Activated CD8-positive, alpha-beta memory T cell treated with anti-CD3 and anti-CD28 coated beads, Interleukin-2, amount 50 U/mL, for 1 hour (primary cell): ENCODE measurements around the gene TMEM95.
"Not testable (repeated sequence)": the region's sequence is repeated elsewhere in the genome, so short reads cannot be mapped to it uniquely, and the experiment has no call there.

Source experiments
- DNase-seq: peaks from one replicate; pipeline ENCODE4 v3.0.0-alpha.2; 2020; ENCODE audit errors: extremely low read depth

TMEM95 gene

DNA sequence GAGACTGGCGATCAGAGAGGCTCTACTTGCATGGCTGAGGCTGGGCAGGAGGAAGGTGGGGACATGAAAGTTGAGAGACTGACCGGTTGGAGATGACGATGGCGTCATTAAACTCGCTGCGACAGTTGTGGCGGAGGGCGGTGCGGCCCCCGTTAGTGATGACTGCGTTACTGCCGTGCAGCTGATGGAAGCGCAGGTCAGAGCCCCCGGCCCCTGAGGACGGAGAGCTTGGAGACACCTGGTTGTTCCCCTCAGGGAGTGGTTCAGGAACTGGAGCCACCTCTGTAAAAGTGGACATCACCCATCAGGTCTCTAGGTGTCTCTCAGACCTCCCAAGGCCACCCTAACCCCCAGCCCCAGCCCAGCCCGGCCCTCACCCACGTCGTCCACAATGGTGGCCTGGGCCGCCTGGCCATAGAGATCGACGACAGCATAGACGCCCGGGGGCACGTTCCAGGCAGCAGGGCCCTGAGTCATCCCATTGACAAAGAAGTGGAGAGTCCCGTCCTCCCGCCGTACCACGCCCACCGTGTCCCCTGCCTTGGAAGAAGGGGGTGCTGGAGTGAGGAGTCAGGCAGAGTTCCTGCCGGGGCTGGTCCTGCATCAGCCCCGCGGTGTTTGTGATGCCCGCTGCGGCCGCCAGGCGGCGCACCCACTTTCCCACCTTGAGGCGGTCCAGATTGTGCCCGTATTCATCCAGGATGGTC lies 31.1 kb upstream of the TMEM95 start:
- no peak for DNase-seq

GRCh38 chr17:7324438-7324779 lies 30.5 kb upstream of the TMEM95 start:
- DNase-seq = no peak

DNA sequence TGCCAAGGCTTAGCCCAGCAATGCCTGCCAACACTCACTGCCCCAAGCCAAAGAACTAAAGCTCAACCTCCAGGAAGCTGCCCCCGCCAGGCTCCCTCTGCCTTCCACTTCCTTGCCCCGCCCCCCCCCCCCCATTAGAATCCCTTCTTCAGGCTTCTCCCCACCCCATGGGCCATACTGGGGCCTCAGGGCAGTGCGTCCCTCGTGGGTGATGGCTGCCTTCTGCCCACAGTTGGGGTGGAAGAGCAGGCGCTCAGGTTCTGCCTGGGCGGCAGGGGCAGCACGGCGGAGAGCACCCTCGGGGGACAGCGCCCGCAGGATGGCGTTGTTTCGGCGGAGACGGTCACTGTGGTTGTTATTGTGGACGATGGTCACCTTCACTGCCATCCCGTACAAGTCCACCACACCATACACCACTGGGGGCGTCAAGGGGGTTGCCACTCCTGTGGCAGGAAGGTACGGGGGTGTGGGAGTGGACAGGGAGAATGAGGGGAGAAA lies 29.9 kb upstream of the TMEM95 start:
- DNase-seq = no peak

DNA sequence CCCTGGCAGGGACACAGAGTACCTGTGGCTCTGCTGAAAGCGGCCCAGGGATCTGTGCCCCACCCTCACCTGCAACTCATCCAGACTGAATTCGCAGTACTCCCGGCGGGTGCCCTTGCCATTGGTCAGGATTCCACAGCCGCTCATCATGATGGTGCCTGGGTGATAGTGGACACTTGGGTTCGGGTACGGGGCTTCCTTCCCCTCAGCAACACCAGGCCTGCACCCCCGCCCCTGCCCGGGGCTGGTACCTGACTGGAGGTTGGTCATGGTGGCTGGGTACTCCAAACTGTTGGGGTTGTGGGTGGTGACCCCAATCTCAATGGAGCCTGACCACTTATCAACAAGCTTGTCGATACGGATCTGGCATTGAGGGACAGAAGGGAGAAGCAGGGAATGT lies 28.8 kb upstream of the TMEM95 start:
- no peak for DNase-seq

DNA sequence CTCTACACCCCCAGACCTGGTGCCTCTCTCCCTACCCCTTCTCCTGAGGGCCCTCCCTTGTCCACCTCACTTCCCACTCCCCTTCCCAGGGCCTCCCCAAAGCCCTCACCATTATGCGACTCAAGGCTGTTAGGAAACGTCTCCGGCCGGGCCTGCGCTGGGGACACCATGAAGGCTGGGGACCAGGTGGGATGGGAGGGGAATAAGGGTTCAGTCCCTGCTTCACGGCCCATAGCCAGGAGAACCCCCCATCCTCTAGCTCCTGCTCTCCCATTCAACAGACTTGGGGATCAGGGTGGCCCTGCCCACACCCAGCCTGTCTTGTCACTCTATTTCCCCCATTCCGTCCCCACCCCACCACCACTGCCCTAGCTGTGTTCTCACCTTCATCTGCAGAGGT lies 27.9 kb upstream of the TMEM95 start:
- no peak for DNase-seq

DNA sequence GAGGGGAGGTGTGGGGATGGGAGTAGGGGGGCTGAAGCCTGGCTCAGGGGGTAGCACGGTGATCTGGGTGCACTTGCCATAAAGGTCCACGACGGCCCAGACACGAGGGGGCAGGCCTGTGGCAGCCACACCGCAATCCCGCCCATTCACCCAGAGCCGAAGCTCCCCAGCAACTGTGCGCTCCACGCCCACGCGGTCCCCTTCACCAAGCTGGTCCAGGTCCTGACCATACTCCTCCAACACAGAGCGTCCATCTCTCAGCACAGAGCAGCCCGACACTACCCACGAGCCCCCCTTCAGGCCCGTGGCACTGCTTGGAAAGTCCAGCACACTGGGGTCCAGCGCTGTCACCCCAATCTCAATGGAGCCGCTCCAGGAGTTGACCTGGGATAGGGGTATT lies 27.5 kb upstream of the TMEM95 start:
- DNase-seq = no peak

DNA sequence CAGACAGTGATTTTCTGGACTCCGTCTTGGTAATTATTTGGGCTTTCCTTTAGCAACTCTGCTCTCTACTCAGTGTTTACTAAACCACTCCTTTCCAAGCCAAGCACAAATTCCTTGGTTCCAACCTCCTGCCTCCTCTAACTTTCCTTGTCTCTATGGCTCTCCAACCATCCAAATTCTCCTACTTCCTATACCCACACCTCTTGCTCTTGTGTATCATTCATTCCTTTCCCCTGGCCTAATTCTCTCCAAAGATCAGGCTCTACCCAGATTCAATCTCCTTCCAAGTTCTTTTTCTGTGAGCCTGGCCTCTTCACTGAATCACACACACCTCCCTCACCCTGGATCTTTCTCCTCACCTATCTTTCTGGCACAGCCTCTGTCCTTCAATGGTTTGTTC lies 26.9 kb upstream of the TMEM95 start:
- DNase-seq = no peak

DNA sequence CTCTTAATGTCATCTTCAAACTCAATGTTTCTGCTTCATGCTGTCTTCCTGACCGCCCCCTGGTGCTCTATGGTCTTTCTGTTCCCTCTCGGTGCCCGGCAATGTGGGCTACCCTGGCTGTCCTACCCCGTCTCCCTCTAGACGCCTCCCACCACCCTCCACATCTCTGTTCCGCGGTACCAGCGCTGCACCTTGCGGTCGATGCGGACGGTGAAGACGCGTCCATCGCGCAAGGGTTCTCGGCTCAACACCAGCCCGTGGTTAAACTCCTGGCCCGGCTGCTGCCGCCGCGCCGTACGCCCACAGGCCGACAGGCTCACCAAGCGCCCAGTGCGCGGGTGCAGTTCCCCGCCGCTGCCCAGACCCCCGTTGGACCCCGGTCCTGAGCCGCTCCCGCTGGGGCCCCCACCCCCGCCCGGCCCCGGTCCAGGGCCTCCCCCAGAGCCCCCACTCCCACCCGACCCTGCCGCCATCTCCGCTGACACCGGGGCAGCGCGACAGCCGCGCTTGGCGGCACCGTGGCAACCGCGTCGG lies 26.0 kb upstream of the TMEM95 start, which contains the start of gene NEURL4:
TSS of gene NEURL4 (minus strand) at position 496 of the 534 bp plus-strand sequence. CDS start at position 473, 23 bp downstream.
- DNase-seq = no peak

GRCh38 chr17:7329374-7329996 lies 25.5 kb upstream of the TMEM95 start:
- DNase-seq = peak; percentile 90

GRCh38 chr17:7329997-7330637 lies 24.8 kb upstream of the TMEM95 start:
- DNase-seq = no peak

GRCh38 chr17:7330638-7331015 lies 24.3 kb upstream of the TMEM95 start:
- no peak for DNase-seq

GRCh38 chr17:7332111-7332510 lies 22.8 kb upstream of the TMEM95 start:
- DNase-seq = no peak

DNA sequence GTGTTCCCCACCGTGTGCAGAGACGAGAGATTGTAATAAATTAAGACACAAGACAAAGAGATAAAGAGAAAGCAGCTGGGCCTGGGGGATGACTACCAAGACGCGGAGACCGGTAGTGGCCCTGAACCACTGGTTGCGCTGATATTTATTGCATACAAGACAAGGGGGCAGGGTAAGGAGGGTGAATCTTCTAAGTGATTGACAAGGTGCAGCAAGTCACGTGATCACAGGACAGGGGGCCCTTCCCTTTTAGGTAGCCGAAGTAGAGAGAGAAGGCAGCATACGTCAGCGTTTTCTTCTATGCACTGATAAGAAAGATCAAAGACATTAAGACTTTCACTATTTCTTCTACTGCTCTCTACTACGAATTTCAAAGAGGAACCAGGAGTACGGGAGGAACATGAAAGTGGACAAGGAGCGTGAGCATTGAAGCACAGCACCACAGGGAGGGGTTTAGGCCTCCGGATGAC lies 22.3 kb upstream of the TMEM95 start:
- not testable (repeated sequence) for DNase-seq

DNA sequence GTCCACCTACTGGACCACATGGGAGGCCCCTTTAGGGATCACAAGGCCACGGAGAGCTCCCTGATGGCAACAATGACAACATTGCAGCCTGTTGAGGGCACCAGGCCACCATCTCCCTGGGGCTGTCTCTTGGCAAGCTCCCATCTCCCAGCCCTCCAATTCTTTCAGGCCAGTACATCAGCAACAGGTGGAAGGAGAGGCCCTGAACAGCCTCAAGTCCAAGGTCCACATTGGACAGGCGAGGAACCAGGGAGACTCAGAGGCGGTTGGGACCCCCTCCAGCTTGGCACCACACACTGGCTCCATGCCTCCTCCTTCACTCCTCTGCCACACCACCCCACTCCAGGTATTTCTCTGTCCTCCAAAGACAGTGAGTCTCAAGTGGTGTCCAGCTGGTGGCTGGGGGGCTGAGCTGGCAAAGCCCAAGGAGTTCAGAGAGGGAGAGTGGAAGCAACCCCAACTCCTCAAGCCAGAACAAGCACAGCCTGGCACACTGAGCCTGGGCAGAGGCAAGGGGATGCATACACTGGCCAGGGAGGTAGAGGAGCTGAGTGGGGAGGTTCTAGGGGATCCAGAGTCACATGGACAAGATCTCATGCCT lies 19.9 kb upstream of the TMEM95 start:
- no peak for DNase-seq

GRCh38 chr17:7335765-7336164 lies 19.2 kb upstream of the TMEM95 start:
- DNase-seq = not testable (repeated sequence)

DNA sequence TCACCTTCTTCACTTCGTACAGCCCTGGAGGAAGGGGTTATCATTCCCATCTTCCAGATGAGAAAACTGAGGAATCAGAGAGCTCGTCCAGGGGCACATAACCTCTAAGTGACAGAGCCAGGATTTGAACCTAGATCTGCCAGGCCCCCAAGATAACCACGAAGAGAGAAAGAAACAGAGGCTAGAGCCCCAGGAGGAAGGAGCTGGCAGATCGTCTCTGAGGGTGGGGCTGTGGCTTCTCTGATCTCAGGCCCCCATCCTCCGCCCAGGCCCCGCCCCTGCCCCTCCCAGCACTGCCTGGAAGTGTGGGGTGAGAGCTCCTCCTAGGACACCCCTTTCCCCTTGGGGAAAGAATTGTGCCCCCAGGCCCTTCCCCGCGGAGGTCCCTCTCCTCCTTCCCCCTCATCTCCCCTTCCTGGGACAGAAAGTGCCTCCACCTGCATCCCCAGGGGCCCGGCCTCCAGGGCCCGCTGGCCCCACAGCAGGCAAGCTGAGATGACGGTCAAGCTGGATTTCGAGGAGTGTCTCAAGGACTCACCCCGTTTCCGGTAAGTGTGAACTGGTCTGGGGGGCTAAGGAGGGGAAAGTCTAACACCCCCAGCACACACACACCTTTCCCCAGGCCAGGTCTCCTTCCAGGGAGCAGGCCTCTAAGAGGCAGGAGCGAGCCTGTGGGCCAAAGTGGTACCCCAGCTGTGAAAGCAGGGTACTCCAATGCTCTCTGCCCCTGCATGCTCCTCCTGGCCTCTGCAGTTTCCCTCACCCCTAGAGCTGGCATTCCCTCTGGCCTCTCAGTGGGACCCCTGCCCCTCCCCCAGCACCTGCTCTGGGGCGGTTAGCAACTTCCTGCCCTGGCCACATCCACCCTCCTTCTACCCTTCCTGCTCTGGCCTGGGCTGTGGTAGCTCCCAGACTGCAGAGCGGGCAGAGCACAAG lies 18.4 kb upstream of the TMEM95 start, which contains the start of gene ACAP1:
TSS of gene ACAP1 (plus strand) at position 290 of the 936 bp plus-strand sequence. CDS start at position 496, 206 bp downstream.
- no peak for DNase-seq

DNA sequence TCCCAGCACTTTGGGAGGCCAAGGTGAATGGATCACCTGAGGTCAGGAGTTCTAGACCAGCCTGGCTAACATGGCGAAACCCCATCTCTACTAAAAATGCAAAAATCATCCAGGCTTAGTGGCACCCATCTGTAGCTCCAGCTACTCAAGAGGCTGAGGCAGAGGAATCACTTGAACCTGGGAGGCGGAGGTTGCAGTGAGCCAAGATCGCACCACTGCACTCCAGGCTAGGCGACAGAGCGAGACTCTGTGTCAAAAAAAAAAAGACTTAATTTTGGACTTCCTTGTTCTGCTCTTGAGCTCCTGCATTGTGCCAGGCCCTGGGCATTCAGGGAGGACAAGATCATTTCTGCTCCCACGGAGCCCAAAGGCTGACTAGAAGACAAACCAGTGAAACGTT lies 17.4 kb upstream of the TMEM95 start:
- DNase-seq = not testable (repeated sequence)

- no peak for DNase-seq
Observed at GRCh38 chr17:7340179-7340578, 14.8 kb upstream of the TMEM95 start.

DNA sequence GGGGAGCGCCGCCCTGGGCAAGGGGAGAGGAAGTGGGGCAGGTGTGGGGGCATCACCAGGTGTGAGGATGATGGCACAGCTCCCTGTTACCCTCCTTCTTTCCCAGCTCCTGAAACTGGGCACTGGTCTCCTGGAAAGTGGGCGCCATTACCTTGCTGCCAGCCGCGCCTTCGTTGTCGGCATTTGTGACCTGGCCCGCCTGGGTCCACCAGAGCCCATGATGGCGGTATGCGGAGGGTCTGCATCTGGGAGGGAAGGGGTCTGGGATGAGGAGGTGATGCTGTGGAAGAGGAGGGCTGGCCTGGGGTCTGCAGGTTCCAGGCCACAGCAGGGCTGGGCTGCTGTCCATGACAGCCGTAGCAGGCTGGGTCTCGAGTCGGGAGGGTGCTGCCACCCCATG lies 13.1 kb upstream of the TMEM95 start:
- DNase-seq = no peak

- DNase-seq = no peak
Observed at GRCh38 chr17:7343250-7343649, 11.7 kb upstream of the TMEM95 start.
